GM18499 (cell line): ENCODE results near the gene SMIM11.
"Not testable (repeated sequence)": the region's sequence is repeated elsewhere in the genome, so short reads cannot be mapped to it uniquely, and the experiment has no call there.

Experiments
- ATAC-seq: cut with Tn5 transposase; IDR thresholded peaks from one replicate; pipeline ENCODE4 v1.9.1; 2021; ENCODE audit warnings: moderate number of reproducible peaks; ENCODE audit not compliant: insufficient read depth, unreplicated experiment

SMIM11 gene

GRCh38 chr21:34406676-34407075 lies 31.4 kb downstream of the SMIM11 start:
- not testable (repeated sequence) for ATAC-seq

- not testable (repeated sequence) for ATAC-seq
These were observed 32.0 kb downstream of the SMIM11 start for GRCh38 chr21:34407294-34407693.

GRCh38 chr21:34417448-34418077 lies 42.3 kb downstream of the SMIM11 start:
- ATAC-seq = not testable (repeated sequence)

GRCh38 chr21:34423805-34424204 lies 48.5 kb downstream of the SMIM11 start, which contains the start of gene SMIM34:
Gene SMIM34 (minus strand): TSS chr21:34423951. CDS start chr21:34423839, 112 bp downstream.
- not testable (repeated sequence) for ATAC-seq

GRCh38 chr21:34427339-34427738 lies 52.0 kb downstream of the SMIM11 start:
- not testable (repeated sequence) for ATAC-seq

- ATAC-seq = not testable (repeated sequence)
These were observed 53.1 kb downstream of the SMIM11 start for GRCh38 chr21:34428441-34428840.

- ATAC-seq = not testable (repeated sequence)
These were observed 54.4 kb downstream of the SMIM11 start for GRCh38 chr21:34429710-34430109.
